GM23338 (cell line): ENCODE data around the gene C20orf204. TPM values are rescaled to one million over a fixed set of nuclear protein-coding genes. Genes with fewer than 3 reads are reported as not detected.

Experiments used
- ATAC-seq: fragments of 200-7000 bp; cut with Tn5 transposase; 3 replicates; pipeline ENCODE4 v1.9.1; 2020
- DNase-seq: peaks from one replicate; pipeline ENCODE4 v3.0.0-alpha.2; 2015; ENCODE audit warnings: low spot score
- H2AFZ ChIP-seq: fragments of 200-600 bp; sonication (generic); 2 replicates; pipeline ENCODE4 v1.8.0; 2016; ENCODE audit warnings: antibody characterized with exemption, mild to moderate bottlenecking, moderate library complexity
- H3F3A ChIP-seq: fragments of 200-600 bp; sonication (generic); replicated peaks from 2 replicates; pipeline ENCODE4 v1.8.0; 2017; ENCODE audit warnings: antibody characterized with exemption, mixed run types, low read depth
- H3K27ac ChIP-seq: fragments of 200-600 bp; sonication (generic); 2 replicates; pipeline ENCODE4 v1.6.1; 2016; ENCODE audit warnings: low read depth
- H3K27me3 ChIP-seq: fragments of 200-600 bp; sonication (generic); 2 replicates; pipeline ENCODE4 v1.8.0; 2016; ENCODE audit warnings: mild to moderate bottlenecking, mixed run types, moderate library complexity; ENCODE audit not compliant: insufficient read depth
- H3K36me3 ChIP-seq: fragments of 200-600 bp; sonication (generic); 2 replicates; pipeline ENCODE4 v1.8.0; 2016; ENCODE audit warnings: mild to moderate bottlenecking; ENCODE audit not compliant: insufficient read depth
- H3K4me1 ChIP-seq: fragments of 200-600 bp; sonication (generic); 2 replicates; pipeline ENCODE4 v1.8.0; 2016; ENCODE audit warnings: mild to moderate bottlenecking, moderate library complexity; ENCODE audit not compliant: insufficient read depth
- H3K4me2 ChIP-seq: fragments of 200-600 bp; sonication (generic); 2 replicates; pipeline ENCODE4 v1.7.1; 2017; ENCODE audit warnings: mixed run types
- H3K4me3 ChIP-seq: fragments of 200-600 bp; sonication (generic); 2 replicates; pipeline ENCODE4 v1.6.1; 2016; ENCODE audit warnings: mixed run types
- H3K79me2 ChIP-seq: fragments of 200-600 bp; sonication (generic); replicated peaks from 2 replicates; pipeline ENCODE4 v1.8.0; 2017; ENCODE audit warnings: mild to moderate bottlenecking; ENCODE audit not compliant: insufficient read depth
- H3K9me2 ChIP-seq: fragments of 200-600 bp; sonication (generic); 2 replicates; pipeline ENCODE4 v1.8.0; 2017; ENCODE audit not compliant: insufficient read depth
- H4K20me1 ChIP-seq: fragments of 200-600 bp; sonication (generic); replicated peaks from 2 replicates; pipeline ENCODE4 v1.8.0; 2017; ENCODE audit warnings: mild to moderate bottlenecking; ENCODE audit not compliant: insufficient read depth
- H3K27ac Mint-ChIP-seq: 2 replicates; pipeline ENCODE4 v1.8.0; 2020; ENCODE audit warnings: inconsistent platforms, mild to moderate bottlenecking, moderate library complexity, mixed read lengths
- H3K27me3 Mint-ChIP-seq: 3 replicates; pipeline ENCODE4 v1.8.0; 2022; ENCODE audit warnings: low read depth, mild to moderate bottlenecking, moderate library complexity, mixed read lengths, inconsistent platforms; ENCODE audit not compliant: insufficient read depth, poor library complexity
- H3K36me3 Mint-ChIP-seq: 3 replicates; pipeline ENCODE4 v1.8.0; 2021; ENCODE audit warnings: low read depth, mild to moderate bottlenecking, inconsistent platforms, moderate library complexity, mixed read lengths
- H3K4me1 Mint-ChIP-seq: 3 replicates; pipeline ENCODE4 v1.8.0; 2020; ENCODE audit warnings: mild to moderate bottlenecking, inconsistent platforms, mixed read lengths
- H3K4me3 Mint-ChIP-seq: 3 replicates; pipeline ENCODE4 v1.8.0; 2021; ENCODE audit warnings: moderate library complexity, mild to moderate bottlenecking, inconsistent platforms, mixed read lengths
- H3K9me3 Mint-ChIP-seq: 3 replicates; pipeline ENCODE4 v1.8.0; 2020; ENCODE audit warnings: moderate library complexity, mild to moderate bottlenecking, inconsistent platforms, mixed read lengths
- CREB1 ChIP-seq: fragments of 250-450 bp; sonication (Bioruptor Pico); IDR thresholded peaks from 2 replicates; pipeline ENCODE4 v1.5.0; 2020; ENCODE audit warnings: low read depth, mild to moderate bottlenecking, moderate library complexity
- ETS1 ChIP-seq: IDR thresholded peaks from 2 replicates; pipeline ENCODE4 v1.6.1; 2016; ENCODE audit warnings: antibody characterized with exemption
- EZH2 ChIP-seq: fragments of 200-600 bp; sonication (generic); IDR thresholded peaks from one replicate; pipeline ENCODE4 v1.8.0; 2017; ENCODE audit warnings: antibody characterized with exemption, mild to moderate bottlenecking, low read depth; ENCODE audit not compliant: unreplicated experiment
- EZH2phosphoT487 ChIP-seq: fragments of 200-600 bp; sonication (generic); IDR thresholded peaks from one replicate; pipeline ENCODE4 v1.8.1; 2018; ENCODE audit warnings: antibody characterized with exemption; ENCODE audit not compliant: unreplicated experiment
- JUNB ChIP-seq: IDR thresholded peaks from one replicate; pipeline ENCODE4 v1.6.1; 2016; ENCODE audit warnings: antibody characterized with exemption; ENCODE audit not compliant: unreplicated experiment
- polyA plus RNA-seq: library from polyadenylated mRNA; unstranded; fragments of >200 nt; fragmentation: Nextera tagmentation; extraction: Ambion mirVana; gene quantifications from 2 replicates; pipeline ENCODE4 v1.2.1, GENCODE V29; 2016
- total RNA-seq: library from RNA; depleted of rRNA; stranded (reverse); fragments of >200 nt; shearing (Covaris generic); gene quantifications from 2 replicates; pipeline ENCODE4 v1.2.3, GENCODE V29; 2014

The C20orf204 gene
- total and polyA plus RNA-seq, 2 experiments from 2014 or later: 0.73 to 0.82 TPM

GRCh38 chr20:64062596-64063388 is 26.8 kb downstream of the C20orf204 start, which contains the start of gene TCEA2 (continued):
- TF ChIP-seq ETS1: peak; percentile 99
- no peak for TF ChIP-seq EZH2

GRCh38 chr20:64063389-64064144 is 27.6 kb downstream of the C20orf204 start:
- H4K20me1 ChIP-seq: no peaks in the 10 kb centered on the region
- no peak overlapping the region for H3K27ac Mint-ChIP-seq
- H3K9me2 ChIP-seq: no peaks in the 10 kb centered on the region
- H2AFZ ChIP-seq: 0 out of 2 replicates have a peak overlapping the region, but pooled peaks have one; percentile 28
- ATAC-seq (peak; percentile 20), DNase-seq (peak; percentile 57)
- H3K27me3 ChIP-seq: no peaks in the 10 kb centered on the region
- peaks cover 17% of the 10 kb centered on the region for H3K27me3 Mint-ChIP-seq
- no peak overlapping the region for H3K27ac ChIP-seq
- peaks cover 17% of the 10 kb centered on the region; the same call in 1 of the 2 replicates for H3K4me1 ChIP-seq
- H3K4me1 Mint-ChIP-seq: peaks cover 34% of the 10 kb centered on the region
- H3K4me2 ChIP-seq: peak overlapping the region; percentile 85
- TF ChIP-seq CREB1 (CRISPR knock-in tag): no peak
- H3K4me3 ChIP-seq: peak overlapping the region; percentile 85
- H3K4me3 Mint-ChIP-seq: peak overlapping the region; percentile 82
- no peaks in the 10 kb centered on the region for H3K36me3 Mint-ChIP-seq
- H3F3A ChIP-seq: peaks cover 6% of the 10 kb centered on the region; the same call in 1 of the 2 replicates
- no peaks in the 10 kb centered on the region for H3K79me2 ChIP-seq
- H3K36me3 ChIP-seq: no peaks in the 10 kb centered on the region
- no peaks in the 10 kb centered on the region for H3K9me3 Mint-ChIP-seq

GRCh38 chr20:64064145-64064698 is 28.2 kb downstream of the C20orf204 start:
- H3K27ac ChIP-seq: no peak overlapping the region
- peaks cover 17% of the 10 kb centered on the region; the same call in 1 of the 2 replicates for H3K4me1 ChIP-seq
- H3F3A ChIP-seq: peaks cover 6% of the 10 kb centered on the region; the same call in 1 of the 2 replicates
- peak overlapping the region; percentile 82 for H3K4me3 Mint-ChIP-seq
- H3K36me3 ChIP-seq: no peaks in the 10 kb centered on the region
- no peaks in the 10 kb centered on the region for H4K20me1 ChIP-seq
- DNase-seq: no peak
- no peaks in the 10 kb centered on the region for H3K9me2 ChIP-seq
- peaks cover 34% of the 10 kb centered on the region for H3K4me1 Mint-ChIP-seq
- no peak for ATAC-seq
- peak overlapping the region; percentile 85 for H3K4me3 ChIP-seq
- H3K27me3 ChIP-seq: no peaks in the 10 kb centered on the region
- TF ChIP-seq JUNB (no peak), EZH2phosphoT487 (no peak)
- H3K79me2 ChIP-seq: no peaks in the 10 kb centered on the region
- no peaks in the 10 kb centered on the region for H3K9me3 Mint-ChIP-seq
- peaks cover 14% of the 10 kb centered on the region for H3K27me3 Mint-ChIP-seq
- H2AFZ ChIP-seq: no peak overlapping the region
- no peak overlapping the region for H3K27ac Mint-ChIP-seq
- no peaks in the 10 kb centered on the region for H3K36me3 Mint-ChIP-seq
- peak overlapping the region; percentile 85 for H3K4me2 ChIP-seq
